GM18951 (cell line): Measurements from ENCODE around the gene ZNF692.

ENCODE experiments used
- POLR2A ChIP-seq: IDR thresholded peaks from 4 replicates; pipeline ENCODE4 v1.6.1; 2011; ENCODE audit warnings: mild to moderate bottlenecking; ENCODE audit not compliant: insufficient read length, insufficient read depth; ENCODE audit errors: extremely low read depth
- in situ Hi-C: fragments of 300-500 bp; cut with MboI; formaldehyde crosslinking; loops from one replicate; pipeline ENCODE4 v1.12.0; 2022; ENCODE audit warnings: low sequenced_read_pairs, mixed read lengths, inconsistent platforms; ENCODE audit not compliant: unreplicated experiment

The ZNF692 gene

DNA sequence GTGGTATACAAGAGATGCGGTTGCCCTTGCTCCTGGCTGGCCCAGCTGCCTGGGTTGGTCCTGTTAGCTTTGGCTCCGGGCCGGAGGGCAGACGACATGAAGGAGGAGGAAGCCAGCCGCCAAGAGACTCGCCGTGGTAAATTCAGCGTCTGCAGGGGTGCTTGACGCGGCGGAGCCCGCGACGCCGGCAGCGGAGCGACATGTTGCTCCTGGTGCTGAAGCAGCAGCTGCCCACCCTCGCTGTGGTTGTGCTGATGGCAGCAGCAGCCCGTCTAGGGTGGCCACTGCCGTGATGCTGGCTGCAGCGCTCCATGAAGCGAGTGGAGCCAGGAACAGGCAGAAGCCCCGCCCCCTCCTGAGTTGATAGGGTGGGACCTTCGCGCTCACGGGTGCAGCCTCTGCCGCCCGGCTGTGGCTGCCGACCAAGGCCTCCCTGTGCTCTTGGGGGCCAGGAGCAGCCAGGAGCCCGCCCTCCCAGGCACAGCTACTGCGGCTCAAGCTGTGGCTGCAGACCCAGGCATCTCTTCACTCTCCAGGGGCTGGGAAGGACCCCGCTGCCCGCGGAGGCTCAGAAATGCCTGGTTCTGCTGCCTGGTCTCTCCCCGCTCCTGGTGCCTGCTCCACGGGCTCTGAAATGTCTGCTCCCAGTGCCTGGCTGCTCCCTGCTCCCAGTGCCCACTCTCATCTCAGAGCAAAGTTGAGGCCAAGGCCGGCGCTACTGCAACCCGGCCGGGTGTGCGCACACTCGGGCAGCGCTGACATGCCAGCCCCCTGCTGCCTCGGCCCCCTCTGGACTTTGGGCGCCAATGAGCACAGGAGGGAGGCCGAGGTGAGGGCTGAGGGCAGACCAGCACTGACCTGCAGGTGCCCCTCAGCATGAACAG is 4.4 kb upstream of the ZNF692 start:
- in situ Hi-C loops: no loop called here
- peak; percentile 83 for TF ChIP-seq POLR2A

- no peak for TF ChIP-seq POLR2A
- in situ Hi-C loops: no loop called here
These were observed 3.8 kb upstream of the ZNF692 start for GRCh38 chr1:248862695-248862997.

- in situ Hi-C loops: no loop called here
- no peak for TF ChIP-seq POLR2A
These were observed 2.7 kb upstream of the ZNF692 start for GRCh38 chr1:248861616-248862015.

DNA sequence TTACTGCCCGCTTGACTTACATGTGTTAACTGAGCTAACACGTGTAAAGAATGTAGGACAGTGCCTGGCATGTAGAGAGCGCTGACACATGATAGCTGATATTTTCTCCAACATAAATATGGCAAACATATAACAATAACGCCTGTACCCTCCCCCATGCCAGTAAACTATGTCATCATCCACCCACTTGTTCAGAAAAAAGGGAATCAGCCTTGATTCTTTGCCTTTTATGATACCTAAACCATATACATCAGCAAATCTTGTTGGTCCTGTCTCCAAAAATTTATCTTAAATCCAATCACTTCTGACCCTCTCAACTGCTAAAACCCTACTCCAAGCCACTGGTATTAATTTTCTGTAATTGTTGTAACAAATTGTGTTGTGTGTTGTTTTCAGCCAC is 1.1 kb upstream of the ZNF692 start:
- in situ Hi-C loops: no loop called here
- no peak for TF ChIP-seq POLR2A

DNA sequence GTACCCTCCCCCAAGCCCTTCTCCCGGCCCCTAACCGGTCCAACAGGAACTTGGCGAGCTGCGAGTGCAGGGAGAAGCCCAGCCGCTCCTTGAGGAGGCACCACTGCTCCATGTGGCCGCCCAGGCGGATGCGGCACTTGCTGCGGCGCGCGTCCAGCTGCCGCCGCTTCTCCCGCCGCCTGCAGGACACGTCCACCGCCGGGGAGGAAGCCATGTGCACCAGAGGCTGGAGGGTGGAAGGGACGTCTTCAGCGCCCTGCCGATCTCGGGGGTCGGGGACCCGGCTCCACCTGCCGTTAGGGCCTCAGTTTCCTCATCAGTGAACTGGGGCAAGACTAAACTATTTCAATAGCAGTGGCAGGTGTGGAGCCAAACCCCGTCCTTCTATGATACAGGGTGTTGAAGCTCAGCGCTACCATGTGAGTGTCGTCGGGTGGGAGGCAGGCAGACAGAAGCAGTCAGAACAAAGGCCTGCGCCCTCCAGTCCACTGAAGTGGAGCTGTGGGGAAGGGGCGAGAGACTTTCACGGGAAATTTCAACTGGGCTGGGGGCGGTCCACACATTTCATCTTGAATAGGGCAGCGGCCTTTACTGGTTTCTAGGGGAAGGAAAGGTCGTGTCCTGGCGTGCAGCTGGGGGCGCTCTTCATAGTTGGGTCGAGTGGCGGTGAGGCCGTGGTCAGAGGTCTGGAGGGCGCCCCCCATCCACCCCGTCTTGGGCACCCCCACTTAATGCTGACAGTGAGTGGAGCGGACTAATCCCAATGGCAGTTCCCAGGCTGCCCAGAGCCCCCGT is 592 bp downstream of the ZNF692 start:
- in situ Hi-C loops: no loop called here
- peak; percentile 38 for TF ChIP-seq POLR2A

GRCh38 chr1:248857749-248858095 is 1.2 kb downstream of the ZNF692 start:
- TF ChIP-seq POLR2A: no peak
- in situ Hi-C loops: no loop called here

- in situ Hi-C loops: no loop called here
These were observed 1.7 kb downstream of the ZNF692 start for GRCh38 chr1:248857201-248857600.

DNA sequence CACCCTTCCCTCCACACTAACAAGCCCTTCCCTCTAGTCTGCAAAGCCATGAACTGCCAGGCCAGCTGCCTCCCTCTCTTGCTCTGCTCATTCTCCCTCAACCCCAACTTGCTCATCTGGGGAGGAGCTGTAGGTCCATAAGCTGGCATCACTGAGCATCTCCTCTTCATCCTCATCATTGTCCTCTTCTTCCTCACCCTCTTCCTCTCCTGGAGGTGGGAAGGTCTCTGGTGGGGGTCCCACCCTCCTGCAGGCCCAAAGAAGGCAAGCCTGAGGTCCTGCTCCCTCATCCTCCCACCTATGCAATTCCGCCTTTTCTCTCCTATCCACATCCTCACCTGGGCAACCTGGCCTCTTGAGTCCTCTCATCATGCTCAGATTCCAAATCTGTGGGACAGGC is 2.7 kb downstream of the ZNF692 start:
- in situ Hi-C loops: no loop called here
- no peak for TF ChIP-seq POLR2A

More at GRCh38 chr1:248857201-248857600, 1.7 kb downstream of the ZNF692 start:
- TF ChIP-seq POLR2A: no peak

DNA sequence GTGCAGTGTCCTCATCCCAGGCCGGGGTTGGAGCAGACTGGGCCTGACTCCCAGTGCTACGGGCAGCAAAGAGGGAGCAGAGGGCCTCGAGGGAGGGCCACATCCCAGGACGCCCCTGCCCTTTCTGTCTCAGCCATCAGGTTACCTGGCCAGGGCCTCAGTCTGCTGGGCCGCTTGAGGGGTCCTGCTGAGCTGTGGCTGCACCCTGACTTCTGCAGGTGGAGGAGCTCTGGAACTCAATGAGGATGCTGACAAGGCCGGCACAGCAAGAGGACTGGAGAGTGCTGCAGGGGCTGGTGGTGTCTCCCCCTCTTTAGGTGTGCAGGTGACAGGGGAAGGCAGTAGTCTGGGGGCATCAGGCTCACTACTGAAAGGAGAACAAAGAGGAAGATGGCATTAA is 3.3 kb downstream of the ZNF692 start:
- no peak for TF ChIP-seq POLR2A
- in situ Hi-C loops: no loop called here

- in situ Hi-C loops: no loop called here
- no peak for TF ChIP-seq POLR2A
These were observed 5.1 kb downstream of the ZNF692 start for GRCh38 chr1:248853663-248854375.

DNA sequence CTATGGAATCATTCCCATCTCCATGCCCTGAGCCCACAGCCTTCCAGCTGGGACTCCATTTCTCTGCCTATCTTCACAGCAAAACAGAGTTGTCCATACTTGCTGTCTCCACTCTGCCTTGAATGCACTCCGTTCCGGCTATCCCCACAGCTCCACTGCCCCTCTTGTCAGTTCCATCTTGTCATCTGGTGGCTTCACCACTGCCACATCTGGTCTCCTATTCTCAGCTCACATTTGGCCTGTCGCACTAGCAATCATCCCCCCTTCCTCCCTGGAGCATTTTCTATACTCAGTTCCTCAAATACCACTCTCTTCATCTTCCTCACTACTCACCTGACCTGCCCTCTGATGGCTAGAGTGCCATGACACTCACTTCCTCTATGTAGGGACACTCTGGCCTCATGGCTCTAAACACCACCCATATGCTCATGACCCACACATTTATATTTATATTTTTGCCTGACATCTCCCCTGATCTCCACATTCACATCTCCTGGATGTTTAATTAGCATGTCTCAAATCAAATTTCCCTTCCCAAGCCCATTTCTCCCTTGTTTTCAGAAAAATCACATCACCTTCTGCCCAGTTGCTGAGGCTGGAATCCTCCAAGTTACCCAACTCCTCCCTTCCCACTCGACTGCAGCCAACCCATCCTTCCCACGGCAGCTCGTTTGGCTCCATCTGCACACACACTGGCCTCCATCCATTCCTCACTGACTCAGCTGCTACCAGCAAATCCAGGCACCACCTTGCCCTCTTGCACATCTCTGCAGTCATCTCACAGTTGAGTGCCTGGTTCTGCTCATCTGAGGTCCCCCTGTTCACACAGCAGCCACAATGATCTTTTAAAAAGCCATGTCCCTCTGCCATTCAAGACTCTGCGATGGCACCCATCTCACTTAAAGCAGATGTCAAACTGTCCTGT is 6.1 kb downstream of the ZNF692 start:
- in situ Hi-C loops: no loop called here
- no peak for TF ChIP-seq POLR2A

- no peak for TF ChIP-seq POLR2A
- in situ Hi-C loops: no loop called here
These were observed 7.5 kb downstream of the ZNF692 start for GRCh38 chr1:248851390-248851789.
